Activated CD4-positive, CD25-positive, alpha-beta regulatory T cell treated with anti-CD3 and anti-CD28 coated beads, Interleukin-2, amount 50 U/mL, for 72 hours (primary cell): ENCODE measurements around the gene LMOD1.
"Not testable (repeated sequence)": the region's sequence is repeated elsewhere in the genome, so short reads cannot be mapped to it uniquely, and the experiment has no call there.

Experiments
- DNase-seq: peaks from one replicate; pipeline ENCODE4 v3.0.0; 2021

The LMOD1 gene

GRCh38 chr1:201890806-201891450 is 55.4 kb downstream of the LMOD1 start:
- DNase-seq = no peak

GRCh38 chr1:201890223-201890622 is 56.1 kb downstream of the LMOD1 start:
- no peak for DNase-seq

DNA sequence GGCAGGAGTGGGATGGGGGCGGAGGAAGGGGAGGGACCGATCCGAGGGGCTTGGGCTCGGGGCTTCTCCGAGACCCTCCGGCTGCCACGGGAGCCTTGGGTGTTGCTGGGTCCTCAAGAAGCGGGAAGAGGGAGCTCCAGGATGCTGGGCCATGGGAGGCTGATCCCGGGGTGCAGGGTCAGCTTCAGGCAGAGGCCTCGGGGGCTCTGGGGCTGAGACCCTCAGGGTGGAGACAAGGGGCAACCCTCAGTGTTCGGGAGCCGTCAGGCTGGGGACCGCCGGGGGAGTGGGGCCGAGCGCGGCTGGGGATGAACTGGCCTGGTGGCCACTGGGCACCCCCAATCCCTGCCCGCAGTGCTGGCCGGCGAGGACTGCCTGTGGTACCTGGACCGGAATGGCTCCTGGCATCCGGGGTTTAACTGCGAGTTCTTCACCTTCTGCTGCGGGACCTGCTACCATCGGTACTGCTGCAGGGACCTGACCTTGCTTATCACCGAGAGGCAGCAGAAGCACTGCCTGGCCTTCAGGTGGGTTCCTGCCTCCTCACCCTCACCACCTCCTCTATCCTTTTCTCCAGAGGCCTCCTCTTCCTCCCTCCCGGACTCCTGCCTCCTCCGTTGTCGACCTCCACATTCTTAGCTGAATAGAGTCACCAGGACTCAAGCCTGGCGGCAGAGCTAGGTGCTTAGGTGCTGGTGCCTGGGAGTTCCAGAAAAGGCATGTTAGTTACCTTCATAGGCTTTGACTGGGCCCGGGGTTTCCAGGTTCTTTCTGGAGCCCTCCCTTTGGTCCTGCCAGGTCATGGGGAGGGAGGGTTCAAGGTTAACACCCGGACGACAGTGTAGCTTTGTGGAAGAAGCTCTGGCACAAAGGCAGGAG is 57.0 kb downstream of the LMOD1 start:
- no peak for DNase-seq

GRCh38 chr1:201888282-201889089 is 57.9 kb downstream of the LMOD1 start, which contains the start of gene SHISA4:
Gene SHISA4 (plus strand): TSS chr1:201888898. CDS start chr1:201888995, 97 bp downstream.
- DNase-seq = peak; percentile 39

- no peak for DNase-seq
Measured at GRCh38 chr1:201887116-201887866, 59.1 kb downstream of the LMOD1 start.

GRCh38 chr1:201886103-201886885 is 60.1 kb downstream of the LMOD1 start:
- DNase-seq = no peak

DNA sequence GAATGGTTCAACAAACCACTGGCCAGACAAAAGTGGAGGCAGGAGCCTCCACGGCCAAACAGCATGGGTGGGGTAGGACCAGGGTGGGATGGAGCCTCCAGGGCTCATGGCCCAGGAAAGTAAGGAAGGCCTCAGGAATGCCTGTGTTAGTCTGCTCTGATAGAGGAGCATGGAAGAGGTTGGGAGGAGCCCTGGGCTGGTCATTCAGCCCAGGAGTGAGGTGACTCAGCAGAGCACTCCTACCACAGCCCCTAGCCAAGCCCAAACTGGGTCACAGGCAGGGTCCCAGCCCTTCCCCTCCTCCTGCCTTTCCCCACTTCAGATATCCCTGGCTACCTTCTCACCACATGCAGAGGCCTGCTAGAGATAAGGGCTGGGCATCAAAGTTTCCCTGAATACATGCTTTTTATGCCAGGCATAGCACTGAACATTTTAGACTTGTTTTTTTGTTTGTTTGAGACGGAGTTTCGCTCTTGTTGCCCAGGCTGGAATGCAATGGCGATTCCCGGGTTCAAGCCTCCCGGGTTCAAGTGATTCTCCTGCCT is 60.7 kb downstream of the LMOD1 start:
- peak; percentile 13 for DNase-seq

GRCh38 chr1:201884425-201884824 is 61.9 kb downstream of the LMOD1 start:
- peak; percentile 6 for DNase-seq

GRCh38 chr1:201883786-201884185 is 62.6 kb downstream of the LMOD1 start:
- peak; percentile 25 for DNase-seq

GRCh38 chr1:201883266-201883665 is 63.1 kb downstream of the LMOD1 start:
- peak; percentile 12 for DNase-seq

DNA sequence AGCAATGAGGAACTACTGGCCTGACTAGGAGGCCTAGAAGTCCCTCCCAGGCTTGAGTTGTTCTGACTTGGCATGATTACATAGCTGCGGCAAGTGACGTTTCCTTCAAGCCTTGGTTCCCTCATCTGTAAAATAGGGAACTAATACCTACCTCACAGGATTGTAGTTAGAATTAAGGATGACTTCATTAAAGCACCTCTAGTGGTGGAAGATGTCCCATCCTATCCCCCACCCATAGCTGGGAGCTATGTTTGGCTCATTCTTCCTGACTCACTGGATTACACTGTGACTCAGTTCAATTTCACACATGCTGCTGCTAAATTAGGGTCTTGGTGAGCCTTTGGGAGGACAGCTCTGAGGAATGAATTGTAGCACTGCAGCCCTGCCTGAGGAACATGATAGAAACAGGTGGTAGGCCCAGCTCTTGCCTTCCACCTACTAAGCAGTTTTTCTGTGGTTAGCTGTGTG is 63.6 kb downstream of the LMOD1 start:
- peak; percentile 12 for DNase-seq

DNA sequence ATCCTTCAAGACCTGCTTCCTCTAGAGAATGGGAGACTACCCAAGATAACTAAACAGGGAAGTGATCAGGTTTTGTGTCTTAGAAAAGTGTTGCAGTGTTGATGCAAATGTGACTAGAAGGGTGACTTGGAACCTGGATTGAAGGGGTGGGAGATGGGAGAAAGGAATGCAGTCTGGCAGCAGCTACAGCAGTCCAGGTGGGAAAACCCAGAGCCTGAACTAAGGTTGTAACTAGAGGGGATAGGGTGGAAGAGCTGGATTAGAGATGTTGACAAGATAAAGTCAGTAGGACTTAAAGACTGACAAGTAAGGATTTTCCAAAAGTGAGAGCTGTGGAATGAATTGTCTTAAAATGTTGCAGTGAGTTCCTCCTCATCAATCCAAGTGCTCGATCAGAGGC is 64.7 kb downstream of the LMOD1 start:
- DNase-seq = no peak

GRCh38 chr1:201880928-201881571 is 65.3 kb downstream of the LMOD1 start:
- no peak for DNase-seq

GRCh38 chr1:201877877-201878401 is 68.4 kb downstream of the LMOD1 start:
- DNase-seq = no peak

- DNase-seq = no peak
Measured at GRCh38 chr1:201876148-201876818, 70.1 kb downstream of the LMOD1 start.

- DNase-seq = no peak
Measured at GRCh38 chr1:201874672-201875071, 71.7 kb downstream of the LMOD1 start.

- no peak for DNase-seq
Measured at GRCh38 chr1:201870397-201870796, 76.0 kb downstream of the LMOD1 start.

DNA sequence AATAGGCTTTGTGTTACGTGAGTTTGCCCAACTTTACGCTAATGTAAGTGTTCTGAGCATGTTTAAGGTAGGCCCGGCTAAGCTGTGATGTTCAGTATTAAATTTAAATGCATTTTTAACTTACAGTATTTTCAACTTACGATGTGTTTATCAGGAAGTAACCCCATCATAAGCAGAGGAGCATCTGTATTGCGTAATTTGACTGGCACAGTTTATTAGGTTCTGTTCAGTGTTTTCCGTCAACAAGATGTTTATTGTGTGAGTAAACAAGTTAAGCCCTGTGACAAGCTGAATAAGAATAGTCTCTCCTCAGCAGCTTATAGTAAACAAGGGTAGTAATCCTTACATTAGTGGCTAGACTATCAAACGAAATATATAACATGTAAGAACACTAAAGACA is 84.9 kb downstream of the LMOD1 start:
- DNase-seq = no peak

DNA sequence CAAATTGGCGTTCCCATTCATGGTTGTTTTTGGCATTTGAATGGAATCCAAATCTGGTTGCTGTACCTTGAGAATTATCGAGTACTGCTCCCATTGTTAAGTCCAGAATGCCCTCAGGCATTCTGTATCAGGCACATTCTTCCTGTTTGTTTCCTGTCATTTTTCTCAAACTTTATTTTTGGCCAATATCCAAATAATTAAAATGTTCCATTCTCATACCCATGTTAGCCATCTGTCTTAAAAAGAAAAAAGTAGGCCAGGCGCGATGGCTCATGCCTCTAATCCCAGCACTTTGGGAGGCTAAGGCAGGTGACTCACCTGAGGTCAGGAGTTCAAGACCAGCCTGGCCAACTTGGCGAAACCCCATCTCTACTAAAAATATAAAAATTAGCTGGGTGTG is 86.9 kb downstream of the LMOD1 start:
- no peak for DNase-seq

GRCh38 chr1:201856722-201857121 is 89.6 kb downstream of the LMOD1 start:
- not testable (repeated sequence) for DNase-seq
